GM19193 (cell line): ENCODE results near the gene ZBTB7C.

ENCODE experiments used
- POLR2A ChIP-seq: IDR thresholded peaks from 4 replicates; pipeline ENCODE4 v1.6.1; 2011; ENCODE audit not compliant: insufficient read depth, insufficient read length; ENCODE audit errors: extremely low read depth

Gene ZBTB7C

DNA sequence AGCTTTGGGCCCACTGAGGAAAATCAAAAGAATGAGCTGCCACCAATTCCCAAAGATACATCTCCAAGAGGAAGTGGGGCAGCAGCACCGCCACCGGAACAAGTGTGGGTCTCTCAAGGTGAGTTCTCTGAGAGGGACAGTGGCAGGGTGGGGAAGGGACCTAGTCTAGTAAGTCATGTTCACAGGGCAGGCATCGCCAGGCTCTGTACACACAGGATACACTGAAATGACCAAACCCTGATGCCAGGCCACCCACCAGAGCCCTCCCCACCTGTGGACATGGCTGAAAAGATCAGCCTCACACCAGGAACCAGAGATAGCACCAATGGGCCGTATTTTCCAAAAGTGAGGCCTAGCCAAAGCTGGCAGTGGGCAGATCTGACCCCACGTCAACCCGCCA is 370.5 kb downstream of the ZBTB7C start:
- TF ChIP-seq POLR2A = no peak

GRCh38 chr18:48037481-48038271 is 371.5 kb downstream of the ZBTB7C start:
- no peak for TF ChIP-seq POLR2A

DNA sequence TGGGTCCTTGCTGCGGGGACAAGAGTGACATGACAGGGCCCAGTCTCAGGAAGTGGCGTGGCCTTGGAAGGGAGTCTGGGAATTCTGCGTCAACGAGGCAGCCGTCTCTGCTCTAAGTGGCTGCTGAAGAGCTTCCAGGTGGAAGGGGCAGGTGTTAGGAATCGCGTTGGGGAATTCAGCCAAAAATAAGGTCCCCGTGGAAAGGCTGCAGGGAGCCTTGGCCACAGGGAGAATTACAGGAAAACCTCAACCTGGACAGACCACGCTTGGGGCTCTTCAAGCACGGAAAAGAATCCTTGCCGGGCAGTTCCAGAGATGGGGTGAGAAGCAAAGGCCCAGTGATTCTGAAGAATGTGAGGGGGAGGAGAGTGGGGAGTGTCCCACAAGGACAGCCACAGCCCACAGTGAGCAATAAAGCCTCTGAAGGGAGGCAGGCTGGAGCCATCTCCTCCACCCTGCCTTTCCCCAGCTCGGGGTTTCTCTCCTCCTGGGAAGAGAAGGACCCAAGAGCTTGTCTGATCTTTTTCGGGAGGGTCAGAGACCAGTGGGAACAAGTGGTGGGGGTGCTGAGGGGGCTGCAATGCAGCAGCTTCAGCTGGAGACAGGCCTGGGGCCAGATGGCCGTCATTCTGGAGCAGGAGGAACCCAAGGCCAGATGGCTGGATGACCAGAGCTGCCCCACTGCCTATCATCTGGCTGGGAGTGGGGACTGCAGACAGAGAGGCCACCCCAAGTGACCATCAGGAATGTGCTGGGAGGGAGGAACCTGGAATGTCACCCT is 372.4 kb downstream of the ZBTB7C start:
- no peak for TF ChIP-seq POLR2A

DNA sequence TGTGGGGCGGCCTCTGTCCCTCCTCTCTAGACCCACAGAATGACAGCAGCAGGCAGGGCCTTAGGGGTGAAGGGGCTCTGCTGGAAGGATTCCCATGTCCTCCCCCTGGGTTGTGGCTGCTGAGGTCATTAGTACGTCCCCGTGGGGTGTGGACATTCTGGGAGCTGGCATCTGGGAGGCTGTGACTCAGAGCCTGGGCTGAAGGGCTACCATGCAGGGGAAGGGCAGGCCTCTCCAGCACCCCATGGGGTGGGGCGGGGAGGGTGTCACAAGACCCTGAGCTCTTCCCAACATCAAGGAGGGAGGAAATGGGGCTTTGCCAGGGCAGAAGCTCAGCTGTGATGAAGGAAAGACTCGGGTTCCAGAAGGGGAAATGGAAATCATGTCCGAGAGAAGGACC is 373.0 kb downstream of the ZBTB7C start:
- TF ChIP-seq POLR2A = no peak

DNA sequence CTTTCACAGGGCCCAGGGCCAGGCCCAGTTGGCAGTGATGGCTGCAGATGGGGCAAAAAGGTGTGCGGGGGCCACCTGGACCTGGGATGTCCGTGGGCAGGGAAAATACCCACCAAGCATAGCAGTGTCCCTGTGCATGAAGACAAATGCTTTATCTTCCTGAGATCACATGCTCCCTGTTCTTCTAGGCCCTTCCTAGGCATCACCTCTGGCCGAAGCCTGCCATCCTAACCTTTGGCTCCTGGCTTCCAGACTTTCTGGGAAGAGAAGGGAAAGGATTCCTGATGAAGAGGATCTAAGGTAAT is 373.7 kb downstream of the ZBTB7C start:
- no peak for TF ChIP-seq POLR2A

GRCh38 chr18:48034651-48035555 is 374.3 kb downstream of the ZBTB7C start:
- TF ChIP-seq POLR2A = no peak

- TF ChIP-seq POLR2A = no peak
Measured at GRCh38 chr18:48033790-48034650, 375.2 kb downstream of the ZBTB7C start.

- no peak for TF ChIP-seq POLR2A
Measured at GRCh38 chr18:48032876-48033789, 376.1 kb downstream of the ZBTB7C start.

GRCh38 chr18:48031641-48032040 is 377.5 kb downstream of the ZBTB7C start:
- no peak for TF ChIP-seq POLR2A

- TF ChIP-seq POLR2A = no peak
Measured at GRCh38 chr18:48030616-48031480, 378.3 kb downstream of the ZBTB7C start.

DNA sequence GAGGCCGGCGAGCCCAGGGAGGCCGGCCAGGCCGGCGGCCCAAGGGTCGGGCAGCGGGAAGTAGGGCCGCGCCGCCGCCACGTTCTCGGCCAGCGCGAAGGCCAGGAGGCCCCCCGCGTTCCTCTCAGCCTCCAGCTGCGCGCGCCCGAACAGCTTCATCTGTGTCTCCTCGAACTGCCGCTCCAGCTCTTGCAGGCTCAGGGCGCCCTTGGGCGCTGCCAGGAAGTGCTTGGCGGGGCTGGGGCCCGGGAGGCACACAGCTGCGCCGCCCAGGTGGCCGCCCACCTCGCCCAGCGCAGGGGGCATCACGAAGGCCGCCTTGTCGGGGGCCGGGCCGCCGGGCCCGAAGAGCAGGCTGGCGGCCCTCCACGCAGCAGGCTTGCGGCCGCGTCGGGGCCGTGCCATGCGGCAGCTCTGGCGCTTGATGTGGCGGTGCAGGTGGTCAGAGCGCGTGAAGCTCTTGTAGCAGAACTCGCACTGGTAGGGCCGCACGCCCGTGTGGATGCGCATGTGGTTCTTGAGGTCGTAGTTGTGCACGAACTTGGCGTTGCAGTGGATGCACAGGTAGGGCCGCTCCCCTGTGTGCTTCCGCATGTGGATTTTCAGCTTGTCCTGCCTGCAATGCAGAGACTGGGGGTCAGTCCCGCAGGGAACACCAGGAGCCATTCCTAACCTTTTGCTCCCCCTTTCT is 379.7 kb downstream of the ZBTB7C start:
- no peak for TF ChIP-seq POLR2A

- no peak for TF ChIP-seq POLR2A
Measured at GRCh38 chr18:48028696-48029095, 380.5 kb downstream of the ZBTB7C start.

DNA sequence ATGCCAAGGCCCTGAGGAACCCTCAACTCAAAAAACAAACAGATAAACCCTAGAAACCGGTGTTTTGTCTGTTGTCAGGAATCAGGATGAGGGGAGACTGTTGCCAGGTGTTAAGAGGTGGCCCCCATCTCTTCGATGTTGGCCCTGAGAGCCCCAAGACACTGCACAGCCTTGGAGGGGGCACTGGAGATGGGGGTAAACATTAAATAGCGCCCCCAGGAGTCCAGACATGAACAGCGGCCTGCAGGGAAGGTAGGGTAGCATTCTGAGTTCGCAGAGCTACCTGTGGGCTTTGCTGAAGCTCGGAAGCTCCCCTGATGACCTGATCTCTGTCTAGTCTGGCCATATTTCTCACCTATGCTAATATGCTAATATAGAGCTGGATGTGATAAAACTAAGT is 381.1 kb downstream of the ZBTB7C start:
- no peak for TF ChIP-seq POLR2A
